Glutamatergic neuron (in vitro differentiated cells): ENCODE data around the gene SVIL. TPM values are rescaled to one million over a fixed set of nuclear protein-coding genes. Genes with fewer than 3 reads are reported as not detected.

Experiments used
- DNase-seq: peaks from one replicate; pipeline ENCODE4 v3.0.0; 2022
- H3K27ac Mint-ChIP-seq: one replicate; pipeline ENCODE4 v1.8.0; 2020; ENCODE audit warnings: mild to moderate bottlenecking, mixed read lengths, inconsistent platforms; ENCODE audit not compliant: unreplicated experiment
- H3K27me3 Mint-ChIP-seq: one replicate; pipeline ENCODE4 v1.8.0; 2020; ENCODE audit warnings: mild to moderate bottlenecking, moderate library complexity, mixed read lengths, inconsistent platforms; ENCODE audit not compliant: unreplicated experiment
- H3K36me3 Mint-ChIP-seq: one replicate; pipeline ENCODE4 v1.8.0; 2020; ENCODE audit warnings: mild to moderate bottlenecking, mixed read lengths, inconsistent platforms; ENCODE audit not compliant: unreplicated experiment
- H3K4me1 Mint-ChIP-seq: one replicate; pipeline ENCODE4 v1.8.0; 2020; ENCODE audit warnings: mild to moderate bottlenecking, low read depth, mixed read lengths, inconsistent platforms; ENCODE audit not compliant: unreplicated experiment
- H3K4me3 Mint-ChIP-seq: one replicate; pipeline ENCODE4 v1.8.0; 2020; ENCODE audit warnings: mild to moderate bottlenecking, mixed read lengths, inconsistent platforms; ENCODE audit not compliant: unreplicated experiment
- H3K9me3 Mint-ChIP-seq: one replicate; pipeline ENCODE4 v1.8.0; 2020; ENCODE audit warnings: mild to moderate bottlenecking, moderate library complexity, mixed read lengths, inconsistent platforms; ENCODE audit not compliant: unreplicated experiment
- CTCF ChIP-seq: fragments of 200-600 bp; sonication (generic); IDR thresholded peaks from one replicate; pipeline ENCODE4 v1.5.0; 2021; ENCODE audit not compliant: partially characterized antibody, unreplicated experiment
- total RNA-seq: library from RNA; stranded (reverse); fragmentation: NEBNext Ultra II Directional; extraction: Animal tissue kit (Norgen Biotek cat#: 25700); gene quantifications from one replicate; pipeline ENCODE4 v1.2.1, GENCODE V29; 2021; ENCODE audit not compliant: unreplicated experiment

SVIL gene
- total RNA-seq, 1 donor from 2014 or later: 117 TPM

- Mint-ChIP-seq H3K36me3 (no peaks in the 10 kb centered on the region), H3K27me3 (peaks cover 6% of the 10 kb centered on the region), H3K4me3 (no peak overlapping the region), H3K4me1 (peaks cover 43% of the 10 kb centered on the region), H3K27ac (peak overlapping the region; percentile 79), H3K9me3 (peaks cover 16% of the 10 kb centered on the region)
- DNase-seq: no peak
- TF ChIP-seq CTCF: no peak
These were observed 11.0 kb downstream of the SVIL start for GRCh38 chr10:29623797-29624196.

GRCh38 chr10:29622382-29622922 is 12.3 kb downstream of the SVIL start:
- DNase-seq: no peak
- peak overlapping the region; percentile 41 for H3K4me3 Mint-ChIP-seq
- H3K27ac Mint-ChIP-seq: peak overlapping the region; percentile 79
- peaks cover 8% of the 10 kb centered on the region for H3K27me3 Mint-ChIP-seq
- no peaks in the 10 kb centered on the region for H3K36me3 Mint-ChIP-seq
- no peak for TF ChIP-seq CTCF
- H3K9me3 Mint-ChIP-seq: peaks cover 15% of the 10 kb centered on the region
- H3K4me1 Mint-ChIP-seq: peaks cover 49% of the 10 kb centered on the region

GRCh38 chr10:29621161-29621560 is 13.6 kb downstream of the SVIL start:
- Mint-ChIP-seq H3K4me1 (peaks cover 51% of the 10 kb centered on the region), H3K4me3 (peak overlapping the region; percentile 82), H3K36me3 (no peaks in the 10 kb centered on the region), H3K27ac (peak overlapping the region; percentile 98), H3K27me3 (peaks cover 8% of the 10 kb centered on the region), H3K9me3 (peaks cover 13% of the 10 kb centered on the region)
- DNase-seq: peak; percentile 63
- TF ChIP-seq CTCF: no peak

GRCh38 chr10:29620112-29620690 is 14.6 kb downstream of the SVIL start:
- no peak for DNase-seq
- H3K27ac Mint-ChIP-seq: peak overlapping the region; percentile 84
- peaks cover 56% of the 10 kb centered on the region for H3K4me1 Mint-ChIP-seq
- peaks cover 8% of the 10 kb centered on the region for H3K27me3 Mint-ChIP-seq
- no peak for TF ChIP-seq CTCF
- peak overlapping the region; percentile 28 for H3K4me3 Mint-ChIP-seq
- no peaks in the 10 kb centered on the region for H3K36me3 Mint-ChIP-seq
- H3K9me3 Mint-ChIP-seq: peaks cover 13% of the 10 kb centered on the region

- Mint-ChIP-seq H3K4me3 (peak overlapping the region; percentile 56), H3K27ac (peak overlapping the region; percentile 91), H3K4me1 (peaks cover 57% of the 10 kb centered on the region), H3K27me3 (peaks cover 8% of the 10 kb centered on the region), H3K36me3 (no peaks in the 10 kb centered on the region), H3K9me3 (peaks cover 14% of the 10 kb centered on the region)
- no peak for TF ChIP-seq CTCF
- no peak for DNase-seq
These were observed 15.5 kb downstream of the SVIL start for GRCh38 chr10:29619241-29619669.
